HTR-8/SVneo (cell line): ENCODE data around the gene TTLL6.

Experiments used
- DNase-seq: peaks from one replicate; pipeline ENCODE4 v3.0.0; 2011; ENCODE audit warnings: low spot score, mixed read lengths; ENCODE audit not compliant: insufficient read length
- FAIRE-seq: peaks from 2 replicates; lab custom pipeline; 2011; peaks lifted over from hg19 to GRCh38; lab: Jason Lieb, UNC

The TTLL6 gene

DNA sequence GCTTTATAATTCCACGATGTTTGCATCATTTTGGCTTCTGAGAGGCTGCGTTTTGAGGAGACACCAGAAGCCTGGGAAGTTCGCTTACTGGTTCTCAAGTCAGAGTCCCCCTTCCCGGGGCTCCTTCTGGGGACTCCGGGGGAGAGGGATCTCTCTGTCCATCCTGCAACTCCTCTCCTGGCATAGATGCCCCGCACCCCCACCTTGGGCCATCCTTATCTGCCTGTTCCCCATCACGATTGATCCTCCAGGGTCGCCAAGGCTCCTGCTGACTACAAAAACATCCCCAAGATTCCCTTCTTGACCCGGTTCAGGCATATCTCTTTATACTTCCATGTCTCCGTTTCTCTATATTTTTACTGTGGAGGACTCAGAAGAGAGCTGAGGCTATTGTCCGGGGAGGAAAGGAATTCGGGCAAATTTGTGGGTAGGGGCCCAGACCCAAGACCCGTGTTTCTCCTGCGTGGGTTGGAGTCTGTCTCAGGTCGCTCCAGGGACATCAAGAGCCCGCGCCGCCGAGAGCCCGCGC lies 70.0 kb downstream of the TTLL6 start:
- DNase-seq (no peak), FAIRE-seq (no peak)

DNA sequence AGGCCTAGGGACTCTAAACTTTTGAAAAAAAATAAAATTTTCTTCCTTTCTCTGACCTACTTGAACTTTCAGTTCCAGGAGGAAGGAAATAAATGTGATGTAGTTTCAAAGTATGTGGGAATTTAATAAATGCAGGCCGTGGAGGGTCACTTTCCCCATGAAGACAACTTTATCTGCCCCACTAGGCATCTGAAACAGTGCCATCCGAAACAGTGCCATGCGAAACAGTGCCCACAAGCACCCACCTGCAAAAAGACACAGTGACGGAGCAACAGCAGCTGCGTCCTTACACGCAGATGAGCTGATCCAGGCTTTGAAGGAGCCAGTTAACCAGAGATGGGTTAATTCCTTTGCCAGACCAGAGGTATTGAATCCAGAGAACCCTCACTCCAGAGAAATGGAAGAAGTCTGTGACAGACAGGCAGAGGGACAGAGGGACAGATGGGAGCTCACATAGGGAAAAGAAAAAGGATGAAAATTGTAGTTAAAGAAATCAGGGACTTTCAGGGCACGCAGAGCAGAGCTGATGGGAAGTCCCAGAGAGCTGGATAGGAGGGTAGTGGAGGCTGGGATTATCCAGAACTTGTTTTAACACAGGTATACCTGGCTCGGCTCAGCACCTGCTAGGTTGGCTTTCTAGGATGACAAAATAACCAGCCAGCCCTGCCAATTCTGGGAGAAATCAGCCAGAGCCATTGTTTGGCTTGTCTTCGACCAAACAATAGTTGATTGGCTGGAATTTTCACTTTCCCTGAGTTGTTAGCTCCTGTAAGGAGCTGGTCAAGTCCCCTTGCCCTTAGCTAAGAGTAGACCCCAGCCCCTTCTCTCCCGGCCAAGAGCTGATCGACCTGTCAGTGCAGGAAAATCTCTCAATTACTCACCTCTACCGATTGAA lies 71.4 kb downstream of the TTLL6 start:
- FAIRE-seq, result no peak
- DNase-seq, result no peak

DNA sequence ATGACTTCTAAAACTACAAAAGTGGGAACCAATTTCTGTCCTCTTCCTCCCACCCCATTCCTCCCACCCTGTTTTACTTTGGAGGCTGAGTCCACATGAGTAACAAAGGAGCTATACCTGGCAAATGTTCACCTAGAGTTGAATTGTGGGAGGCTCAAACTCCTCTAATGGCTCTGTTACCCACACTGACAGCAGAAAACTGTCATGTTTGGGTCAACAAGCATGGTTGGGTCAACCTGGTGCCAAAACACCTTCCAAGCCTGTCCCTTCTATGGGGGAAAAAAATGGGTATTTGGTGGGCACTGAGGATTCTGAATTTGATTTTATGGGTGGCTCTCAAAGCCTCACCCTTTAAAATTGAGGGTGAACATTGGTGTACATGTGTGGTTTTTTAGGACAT lies 76.5 kb downstream of the TTLL6 start:
- DNase-seq (no peak), FAIRE-seq (no peak)

DNA sequence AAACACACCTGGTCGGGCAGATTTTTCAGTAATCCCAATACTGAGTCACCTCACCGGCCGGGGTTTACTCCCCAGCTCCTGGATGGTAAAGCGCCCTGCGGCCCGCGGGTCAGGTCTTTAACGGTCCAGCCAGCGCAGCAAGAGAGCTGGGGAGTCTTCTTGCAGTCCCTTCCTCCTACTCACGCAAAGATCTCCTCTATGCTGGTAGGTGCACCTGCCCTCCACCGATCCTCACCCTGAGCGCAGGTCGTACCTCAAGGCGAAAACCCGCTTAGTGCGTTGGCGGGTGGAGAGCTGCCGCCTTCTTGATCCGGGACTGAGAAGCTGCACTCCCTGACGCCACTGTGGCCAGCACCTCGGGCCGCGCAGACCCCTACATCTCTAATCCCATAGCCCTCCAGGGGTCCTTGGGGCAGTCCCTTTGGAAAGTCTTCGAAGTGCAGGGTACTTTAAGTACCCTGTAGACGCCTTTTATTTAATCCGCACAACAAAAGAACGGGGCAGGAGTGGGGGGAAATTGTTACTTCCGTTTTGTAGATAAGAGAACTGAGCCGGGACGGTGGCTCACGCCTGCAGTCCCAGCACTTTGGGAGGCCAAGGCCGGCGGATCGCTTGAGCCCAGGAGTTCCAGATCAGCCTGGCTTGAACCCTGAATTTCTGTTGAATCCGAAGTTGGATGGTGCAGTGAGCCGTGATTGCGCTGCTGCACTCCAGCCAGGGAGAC lies 78.1 kb downstream of the TTLL6 start:
- FAIRE-seq (no peak), DNase-seq (no peak)

GRCh38 chr17:48738424-48738802 lies 78.6 kb downstream of the TTLL6 start:
- DNase-seq (no peak), FAIRE-seq (no peak)

DNA sequence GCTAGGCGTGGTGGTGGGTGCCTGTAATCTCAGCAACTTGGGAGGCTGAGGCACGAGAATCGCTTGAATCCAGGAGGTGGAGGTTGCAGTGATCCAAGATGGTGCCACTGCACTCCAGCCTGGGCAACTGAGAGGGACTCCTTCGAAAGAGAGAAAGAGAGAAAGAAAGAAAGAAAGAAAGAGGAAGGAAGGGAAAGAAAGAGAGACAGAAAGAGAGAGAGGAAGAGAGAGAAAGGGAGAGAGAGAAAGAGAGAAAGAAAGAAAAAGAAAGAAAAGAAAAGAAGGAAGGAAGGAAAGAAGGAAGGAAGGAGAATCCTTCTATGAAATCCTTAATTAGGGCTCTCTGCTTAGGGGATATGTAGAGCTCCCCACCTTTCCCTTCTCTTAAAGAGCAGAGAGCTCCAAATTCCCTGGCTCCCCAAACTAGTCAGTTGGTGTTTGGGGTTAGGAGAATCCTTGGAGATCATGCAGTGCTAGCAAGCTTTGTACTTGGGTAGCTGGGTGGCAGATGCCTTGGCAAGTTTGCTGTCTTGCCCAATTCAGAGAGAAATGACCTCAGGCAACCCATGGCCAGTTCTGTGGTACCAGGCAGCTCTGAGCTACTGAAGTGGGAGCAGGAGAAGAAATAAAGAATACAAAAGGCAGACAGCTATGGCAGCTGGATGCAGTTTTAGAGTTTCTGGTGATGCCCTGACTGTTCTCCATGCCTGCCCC lies 79.5 kb downstream of the TTLL6 start:
- DNase-seq, result no peak
- FAIRE-seq, result no peak

DNA sequence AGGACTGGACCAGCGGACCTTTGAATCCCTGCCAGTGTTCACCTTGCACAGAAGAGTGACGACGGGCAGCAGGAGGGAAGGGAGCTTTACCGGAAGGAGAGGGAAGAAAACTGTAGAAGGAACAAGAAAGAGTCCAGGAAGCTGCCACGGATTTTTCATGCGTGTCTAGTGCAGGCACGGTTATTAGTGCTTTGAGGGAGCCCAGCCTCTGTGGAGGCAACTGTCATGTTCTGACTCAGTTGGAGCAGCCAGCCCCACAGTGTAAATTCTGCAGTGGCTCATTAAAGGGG lies 82.0 kb downstream of the TTLL6 start:
- DNase-seq (no peak), FAIRE-seq (no peak)

GRCh38 chr17:48734333-48735061 lies 82.5 kb downstream of the TTLL6 start:
- DNase-seq (no peak), FAIRE-seq (no peak)

GRCh38 chr17:48733632-48734328 lies 83.2 kb downstream of the TTLL6 start:
- DNase-seq (no peak), FAIRE-seq (no peak)

GRCh38 chr17:48732688-48733629 lies 84.1 kb downstream of the TTLL6 start:
- FAIRE-seq (no peak), DNase-seq (no peak)

GRCh38 chr17:48731355-48731754 lies 85.7 kb downstream of the TTLL6 start:
- no peak for FAIRE-seq
- DNase-seq, result no peak

- FAIRE-seq (peak; percentile 55), DNase-seq (no peak)
Observed at GRCh38 chr17:48730240-48730550, 86.8 kb downstream of the TTLL6 start.

GRCh38 chr17:48729335-48730239 lies 87.4 kb downstream of the TTLL6 start:
- peak; percentile 58 for FAIRE-seq
- no peak for DNase-seq

GRCh38 chr17:48728232-48729231 lies 88.5 kb downstream of the TTLL6 start, which contains the start of gene HOXB13:
TSS of gene HOXB13 (minus strand) at chr17:48728750. CDS start at chr17:48728593, 157 bp downstream.
- DNase-seq, result peak; percentile 86
- FAIRE-seq, result peak; percentile 31

DNA sequence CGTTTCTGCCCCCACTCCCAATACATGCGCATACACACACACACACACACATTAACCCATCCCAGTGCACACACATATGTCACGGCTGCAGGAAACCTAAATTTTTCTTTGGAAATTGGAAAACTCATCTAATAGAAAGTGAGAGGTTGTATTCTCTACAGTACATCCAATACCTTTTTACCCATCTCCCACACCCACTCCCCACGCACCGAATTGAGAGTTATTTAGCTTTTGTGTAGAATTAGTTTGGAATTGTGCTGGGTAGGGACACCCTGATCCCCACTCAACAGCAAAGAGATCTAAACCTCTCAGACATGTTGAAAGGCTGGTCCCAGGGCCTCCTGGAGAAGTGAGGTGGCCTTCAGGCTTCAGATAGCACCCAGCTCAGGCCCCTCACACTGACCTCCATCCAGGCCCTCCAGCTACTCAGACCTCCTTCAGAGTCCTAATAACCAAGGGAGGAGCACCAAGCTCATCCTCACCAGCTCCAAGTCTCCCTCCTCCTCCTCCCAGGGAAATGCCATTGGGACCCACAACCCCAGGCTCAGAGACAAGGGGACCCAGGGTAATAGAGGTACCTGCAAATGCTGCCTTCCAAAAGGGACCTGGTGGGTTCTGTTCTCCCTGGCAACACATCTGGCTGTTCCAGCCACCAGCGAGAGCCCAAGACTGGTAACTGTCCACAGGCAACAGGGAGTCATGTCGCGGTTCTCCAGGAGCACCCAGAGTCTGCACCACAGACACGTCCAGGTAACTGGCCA lies 89.4 kb downstream of the TTLL6 start:
- DNase-seq, result no peak
- FAIRE-seq, result no peak

DNA sequence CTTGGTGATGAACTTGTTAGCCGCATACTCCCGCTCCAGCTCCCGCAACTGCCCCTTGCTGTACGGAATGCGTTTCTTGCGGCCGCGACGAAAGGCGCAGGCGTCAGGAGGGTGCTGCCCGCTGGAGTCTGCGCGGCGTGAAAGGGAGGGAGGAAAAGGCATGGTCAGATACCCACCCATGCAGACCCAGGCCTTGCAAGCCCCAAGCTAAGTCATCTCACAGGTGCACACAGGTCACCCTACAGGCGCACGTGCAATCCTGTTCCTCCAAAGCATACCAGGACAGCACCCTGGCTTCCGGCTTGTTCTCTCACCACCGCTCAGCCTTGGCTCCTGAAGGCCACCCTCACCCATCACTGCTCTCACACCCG lies 90.1 kb downstream of the TTLL6 start:
- FAIRE-seq (peak; percentile 20), DNase-seq (no peak)
